GM19099 (cell line): ENCODE data around the gene ZNF12.

Experiments used
- POLR2A ChIP-seq: IDR thresholded peaks from 3 replicates; pipeline ENCODE4 v1.6.1; 2011; ENCODE audit warnings: low read depth; ENCODE audit not compliant: insufficient read length; ENCODE audit errors: extremely low read depth

The ZNF12 gene

DNA sequence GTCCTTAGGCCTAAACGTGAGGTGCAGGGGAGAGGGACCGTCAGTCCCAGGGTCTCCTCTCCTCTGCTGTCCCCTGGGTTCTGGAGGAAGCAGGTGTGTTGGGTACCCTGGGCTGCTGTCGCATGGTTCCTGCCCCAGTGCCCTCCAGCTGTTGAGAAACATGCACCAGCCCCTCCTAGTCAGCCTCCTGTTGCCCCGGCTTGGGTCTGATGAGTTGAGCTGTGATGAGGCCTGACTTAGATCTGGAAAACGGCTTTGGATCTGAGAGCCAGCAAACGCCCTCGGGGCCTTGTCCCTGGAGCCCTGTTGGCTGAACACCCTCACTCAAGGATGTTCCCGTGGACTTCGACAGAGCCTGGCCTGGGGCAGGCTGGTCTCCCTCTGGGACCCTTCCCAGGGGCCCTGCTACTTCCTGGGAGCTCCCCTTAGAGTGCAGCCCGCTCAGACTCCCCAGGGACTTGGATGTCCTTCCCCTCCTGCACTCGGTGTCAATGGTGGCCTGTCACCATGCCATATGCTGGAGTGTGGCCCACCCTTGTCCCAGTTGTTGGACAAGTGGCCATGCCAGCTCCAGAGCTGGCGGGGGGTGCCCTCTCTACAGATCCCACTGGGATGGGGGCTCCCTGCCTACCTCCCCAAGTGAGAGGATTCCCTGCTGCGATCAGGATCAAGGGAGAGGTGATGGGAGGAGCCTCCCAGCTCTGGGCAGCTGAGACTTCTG, 57.3 kb downstream of the ZNF12 start:
- no peak for TF ChIP-seq POLR2A

DNA sequence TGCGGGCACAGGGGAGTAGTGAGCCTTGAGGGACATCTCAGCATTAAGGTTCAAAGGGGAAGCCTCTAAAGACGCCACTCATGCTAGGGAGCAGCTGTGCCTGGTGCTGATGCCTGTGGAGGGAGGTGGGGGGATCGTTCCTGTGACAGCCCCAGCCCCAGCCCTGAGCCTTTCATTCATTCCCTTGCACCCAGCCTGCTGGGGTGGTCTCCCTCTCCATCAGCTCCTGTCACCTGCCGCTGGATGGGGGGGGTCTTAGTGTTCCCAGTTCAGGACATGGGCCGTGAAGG, 58.0 kb downstream of the ZNF12 start:
- no peak for TF ChIP-seq POLR2A

DNA sequence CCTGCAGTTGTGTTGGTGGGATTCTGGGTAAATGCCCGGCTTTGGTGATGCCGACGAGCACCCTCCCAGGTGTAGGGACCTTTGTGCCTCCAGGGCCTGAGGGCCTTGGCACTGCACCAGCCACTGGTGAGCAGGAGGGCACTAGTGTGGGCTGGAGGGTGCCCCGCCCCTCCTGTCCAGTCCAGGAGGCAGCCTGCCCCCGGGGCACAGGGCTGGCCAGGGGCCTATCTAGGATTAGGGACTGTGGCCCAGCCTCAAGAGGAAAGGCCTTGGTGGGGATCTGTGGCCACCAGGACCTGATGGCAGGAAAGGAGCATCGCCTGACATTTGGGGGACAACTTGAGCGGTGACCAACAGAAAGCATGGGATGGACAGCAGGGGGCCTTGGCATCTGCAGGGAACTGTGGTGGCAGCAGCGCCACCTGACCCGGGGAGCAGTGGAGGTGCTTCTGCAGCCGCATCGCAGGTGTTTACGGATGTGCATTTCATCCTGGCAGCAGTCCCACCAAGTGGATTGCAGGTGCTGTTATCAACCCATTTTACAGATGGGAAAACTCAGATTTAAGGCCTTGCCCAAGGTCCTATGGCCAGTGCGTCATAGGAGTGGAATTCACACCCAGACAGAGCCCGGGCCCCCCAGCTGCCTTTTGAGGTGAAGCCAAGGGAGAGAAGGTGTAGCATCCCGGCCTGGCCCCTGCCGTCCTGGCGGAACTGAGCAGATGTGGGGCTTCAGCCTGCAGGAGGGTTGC, 58.5 kb downstream of the ZNF12 start:
- TF ChIP-seq POLR2A: no peak

DNA sequence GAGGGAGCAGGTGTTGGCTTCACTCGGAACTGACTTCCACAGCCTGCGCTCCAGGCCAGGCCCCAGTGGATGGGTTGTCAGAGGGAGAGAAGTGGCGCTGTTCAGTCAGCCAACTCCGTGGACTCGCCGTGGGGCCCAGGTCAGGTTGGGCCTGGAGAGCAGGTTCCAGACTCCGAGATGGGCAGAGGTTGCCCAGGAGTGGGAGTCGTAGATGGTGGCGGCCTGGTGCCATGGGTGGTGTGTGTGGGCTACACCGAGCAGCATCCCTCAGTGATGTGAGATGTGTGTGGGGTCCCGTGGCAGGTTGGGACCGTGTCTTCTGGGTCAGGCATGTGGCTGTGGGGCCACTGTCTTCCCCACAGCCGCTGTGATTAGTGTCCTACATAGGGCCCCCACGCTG, 59.2 kb downstream of the ZNF12 start:
- no peak for TF ChIP-seq POLR2A

DNA sequence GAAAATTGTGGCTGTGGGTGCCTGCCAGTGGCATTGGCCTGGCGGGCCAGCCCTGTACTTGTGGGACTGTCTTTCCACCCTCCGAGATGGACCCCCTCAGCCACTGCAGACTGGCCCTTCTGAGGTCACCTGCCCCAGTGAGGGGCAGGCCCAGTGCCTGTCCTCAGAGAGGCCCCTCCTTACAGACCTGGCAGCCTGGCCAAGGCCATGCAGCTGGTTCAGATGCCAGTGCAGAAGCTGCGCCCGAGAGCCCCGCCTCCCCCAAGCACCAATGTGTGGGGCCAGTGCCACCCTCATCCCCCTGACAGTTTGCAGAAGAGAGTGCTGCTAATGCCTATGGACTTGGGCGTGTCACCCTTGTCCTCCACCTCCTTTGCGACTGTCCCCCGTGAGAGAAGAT, 59.7 kb downstream of the ZNF12 start:
- TF ChIP-seq POLR2A: no peak

DNA sequence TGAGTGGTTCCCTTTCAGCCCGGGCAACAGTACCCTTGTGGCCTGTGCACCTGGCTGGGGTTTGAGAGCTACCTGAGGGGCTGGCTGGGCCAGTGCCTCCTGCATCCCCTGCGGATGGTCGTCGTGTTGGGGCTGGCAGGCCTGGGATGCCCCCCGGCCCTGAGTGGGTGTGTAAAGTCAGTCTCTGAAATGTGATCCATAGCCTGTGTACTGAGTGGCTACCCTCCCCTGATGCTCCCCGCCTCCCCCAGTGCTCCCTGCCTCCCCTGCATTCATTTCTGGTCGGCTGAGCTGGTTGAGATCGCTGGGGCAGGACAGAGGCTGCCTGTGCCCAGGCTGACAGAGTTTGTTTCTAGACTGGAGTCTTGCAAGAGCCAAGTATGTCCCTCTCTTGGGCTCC, 60.3 kb downstream of the ZNF12 start:
- TF ChIP-seq POLR2A: no peak

DNA sequence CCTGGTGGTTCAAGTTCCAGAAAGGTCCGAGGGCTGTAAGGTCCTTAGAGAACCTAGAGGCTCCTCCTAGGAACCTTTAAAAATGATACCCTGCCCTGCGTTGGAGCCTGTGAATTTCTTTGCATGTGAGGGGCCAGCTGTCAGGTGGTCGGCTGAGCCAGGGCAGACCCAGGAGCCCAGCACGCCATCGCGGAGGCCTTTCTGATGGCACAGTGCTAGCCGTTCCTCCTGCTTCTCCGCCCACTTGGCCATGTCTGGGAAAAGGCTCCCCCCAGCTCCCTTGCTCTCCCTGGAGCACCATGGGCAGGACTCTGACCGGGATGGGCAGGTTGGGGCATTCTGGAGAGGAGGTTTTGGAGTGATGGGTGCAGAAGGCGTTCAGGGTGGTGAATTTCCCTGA, 62.0 kb downstream of the ZNF12 start:
- no peak for TF ChIP-seq POLR2A

DNA sequence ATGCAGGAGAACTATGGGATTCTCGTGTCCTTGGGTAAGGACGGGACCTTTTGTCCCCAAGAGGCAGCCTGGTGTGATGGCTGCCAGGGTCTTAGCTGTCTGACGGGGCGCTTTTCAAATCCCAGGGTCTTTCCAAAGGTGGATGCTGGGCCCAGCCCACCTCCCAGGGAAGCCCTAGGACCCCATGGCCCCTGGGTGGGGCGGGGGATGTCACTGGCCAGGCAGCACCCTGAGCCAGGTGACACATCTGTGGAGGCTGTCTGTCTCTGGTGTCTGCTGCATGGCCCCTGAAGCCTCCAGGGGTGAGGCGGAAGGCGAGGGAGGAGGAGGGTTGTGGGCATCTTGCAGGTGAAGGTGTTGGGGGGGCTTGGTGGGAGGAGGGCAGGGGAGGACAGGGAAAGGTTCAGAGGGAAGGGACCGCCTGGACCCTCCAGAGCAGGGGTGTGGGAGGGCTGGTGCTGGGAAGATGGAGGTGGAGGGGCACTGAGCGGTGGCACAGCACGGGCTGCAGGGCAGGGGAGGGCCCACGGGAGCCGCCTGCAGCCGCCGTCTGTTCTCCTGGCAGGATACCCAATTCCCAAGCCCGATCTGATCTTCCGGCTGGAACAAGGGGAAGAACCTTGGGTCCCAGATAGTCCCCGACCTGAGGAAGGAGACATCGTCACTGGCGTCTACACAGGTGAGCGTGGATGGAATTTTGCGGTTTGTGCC, 62.7 kb downstream of the ZNF12 start:
- TF ChIP-seq POLR2A: no peak

DNA sequence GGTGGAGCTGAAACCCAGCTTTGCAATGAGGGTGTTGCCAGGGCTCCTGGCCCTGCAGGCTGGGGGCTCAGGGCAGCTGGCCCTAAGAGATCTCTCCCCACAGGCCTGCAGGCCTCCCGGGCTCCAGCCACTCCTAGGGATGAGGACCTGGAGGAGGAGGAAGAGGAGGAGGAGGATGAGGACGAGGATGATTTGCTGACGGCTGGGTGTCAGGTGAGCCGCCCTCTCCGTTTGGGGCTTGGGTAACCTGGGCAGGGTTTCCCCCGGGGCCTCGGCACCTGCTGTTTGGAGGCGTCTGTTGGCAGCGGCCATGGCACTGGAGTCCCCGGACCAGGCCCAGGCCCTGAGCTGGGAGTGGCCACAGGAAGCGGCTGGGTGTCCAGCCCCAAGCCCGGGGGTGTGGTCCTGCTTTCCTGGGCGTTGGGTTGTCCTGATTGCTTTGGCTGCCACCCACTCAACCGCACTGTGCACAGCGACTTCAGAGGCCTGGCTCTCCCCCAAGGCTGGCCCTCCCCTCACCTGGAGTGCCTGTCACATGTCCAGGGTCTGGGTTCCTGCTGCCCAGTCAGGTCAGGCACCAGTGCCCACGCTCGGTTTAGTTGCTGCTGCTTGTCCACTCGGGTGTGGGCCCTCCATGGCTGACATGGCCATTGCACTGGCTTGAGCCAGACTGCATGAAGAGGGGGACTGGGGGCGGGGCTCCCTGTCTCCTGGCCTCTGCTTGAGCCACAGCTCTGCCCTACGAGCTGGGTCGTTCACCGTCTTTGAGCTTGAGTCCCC, 63.7 kb downstream of the ZNF12 start:
- TF ChIP-seq POLR2A: no peak

DNA sequence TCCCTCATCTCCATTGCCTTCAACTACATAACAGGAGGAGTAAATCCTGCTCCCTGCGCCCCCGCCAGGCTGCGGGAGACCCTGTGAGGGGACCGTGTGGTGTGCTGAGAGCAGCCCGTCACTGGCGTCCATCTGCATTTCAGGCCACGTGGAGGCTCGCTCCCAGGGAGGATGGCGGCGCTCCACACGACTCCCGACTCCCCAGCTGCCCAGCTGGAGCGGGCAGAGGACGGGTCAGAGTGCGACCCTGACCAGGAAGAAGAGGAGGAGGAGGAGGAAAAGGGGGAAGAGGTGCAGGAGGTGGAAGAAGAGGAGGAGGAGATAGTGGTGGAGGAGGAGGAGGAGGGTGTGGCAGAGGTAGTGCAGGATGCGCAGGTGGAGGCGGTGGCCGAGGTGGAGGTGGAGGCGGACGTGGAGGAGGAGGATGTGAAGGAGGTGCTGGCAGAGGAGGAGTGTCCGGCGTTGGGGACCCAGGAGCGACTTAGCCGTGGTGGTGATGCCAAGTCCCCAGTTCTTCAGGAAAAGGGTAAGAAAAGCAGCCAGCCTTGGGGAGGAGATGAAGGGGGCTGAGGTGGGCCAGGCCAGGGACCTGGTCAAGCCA, 64.4 kb downstream of the ZNF12 start:
- no peak for TF ChIP-seq POLR2A

DNA sequence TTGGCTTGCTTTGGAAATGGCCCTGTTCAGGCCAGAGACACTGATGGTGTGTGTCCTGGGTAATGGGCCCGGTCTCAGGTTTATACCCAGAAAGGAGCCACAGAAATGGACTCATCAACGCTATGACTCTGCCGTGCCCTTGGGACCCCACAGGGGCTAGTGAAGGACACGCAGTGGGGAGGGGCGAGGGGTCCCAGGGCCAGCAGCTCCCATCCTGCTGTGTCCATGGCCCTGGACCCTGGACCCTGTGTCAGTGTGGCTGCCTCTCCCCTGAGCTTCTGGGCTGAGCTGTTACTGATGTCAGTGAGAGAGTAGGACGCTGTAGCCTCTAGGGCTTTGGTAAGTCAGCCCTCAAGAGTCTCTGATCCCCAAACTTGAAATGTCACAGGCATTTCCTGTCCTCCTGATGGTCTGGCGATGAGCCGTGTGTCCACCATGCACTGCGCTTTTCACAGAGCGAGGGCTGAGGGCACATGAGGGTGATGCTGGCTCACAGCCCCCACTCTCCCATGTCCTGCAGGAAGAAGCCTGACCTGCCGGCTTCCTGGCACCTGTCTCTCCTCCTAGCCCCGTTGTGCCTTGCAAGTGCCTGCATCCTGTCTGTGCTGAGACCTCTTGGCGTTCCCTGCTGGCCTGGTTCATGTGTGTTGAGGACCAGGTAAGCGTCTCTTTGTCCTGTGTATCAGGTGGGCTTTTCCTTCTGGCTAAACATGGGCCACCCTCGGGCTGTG, 65.3 kb downstream of the ZNF12 start:
- TF ChIP-seq POLR2A: no peak

DNA sequence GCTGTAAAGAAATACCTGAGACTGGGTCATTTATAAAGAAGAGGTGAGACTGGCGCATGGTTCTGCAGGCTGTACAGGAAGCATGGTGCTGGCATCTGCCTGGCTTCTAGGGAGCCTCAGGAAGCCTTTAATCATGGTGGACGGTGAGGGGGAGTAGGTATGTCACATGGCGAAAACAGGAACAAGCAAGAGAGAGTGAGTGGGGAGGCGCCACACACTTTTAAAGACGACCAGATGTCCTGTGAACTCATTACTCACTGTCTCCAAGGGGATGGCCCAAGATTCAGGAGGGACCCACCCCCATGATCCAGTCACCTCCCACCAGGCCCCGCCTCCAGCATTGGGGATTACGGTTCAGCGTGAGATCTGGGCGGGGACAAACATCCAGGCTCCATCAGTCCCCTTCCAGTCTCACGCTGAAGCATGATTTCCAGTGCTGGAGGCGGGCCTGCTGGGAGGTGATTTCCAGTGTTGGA, 66.5 kb downstream of the ZNF12 start:
- no peak for TF ChIP-seq POLR2A

DNA sequence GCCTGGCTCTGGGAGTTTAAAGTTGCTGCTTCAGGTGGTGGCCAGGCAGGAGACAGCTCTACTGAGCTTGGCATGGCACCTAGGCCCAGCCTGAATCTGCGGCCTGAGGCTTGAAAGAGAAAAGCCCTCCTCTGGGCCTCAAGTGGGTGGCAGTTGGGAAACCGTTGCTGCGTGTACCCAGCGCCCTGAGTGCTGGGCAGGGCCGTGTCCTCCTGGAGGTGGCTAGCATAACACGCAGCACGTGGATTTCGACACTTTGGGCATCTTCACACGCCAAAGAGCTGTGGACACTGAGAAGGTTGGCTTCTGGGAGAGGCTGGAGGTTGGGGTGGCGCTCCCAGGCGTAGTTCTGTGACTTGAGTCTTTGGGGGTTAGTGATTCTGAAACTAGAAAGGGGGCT, 67.1 kb downstream of the ZNF12 start:
- no peak for TF ChIP-seq POLR2A

DNA sequence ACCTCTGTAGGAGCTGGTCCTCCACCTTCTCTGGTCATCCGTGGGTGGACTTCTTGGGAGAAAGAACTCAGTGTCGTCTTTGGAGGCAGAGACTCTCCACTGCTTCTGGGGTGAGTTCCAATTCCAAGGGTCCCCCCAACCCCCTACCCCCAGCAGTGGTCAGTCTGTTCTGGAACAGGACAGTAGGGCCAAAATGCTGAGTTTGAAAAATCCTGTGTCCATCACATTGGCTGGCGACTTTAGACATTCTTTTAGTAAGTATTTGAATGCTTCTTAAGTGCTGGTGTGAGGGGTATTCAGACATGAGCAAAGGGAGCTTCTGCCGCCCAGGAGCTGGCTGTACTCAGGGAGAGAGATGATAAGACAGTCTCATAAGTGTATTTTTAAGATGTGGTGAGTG, 67.7 kb downstream of the ZNF12 start:
- TF ChIP-seq POLR2A: no peak
